ENCODE data around the gene RAP1GAP.

RAP1GAP gene

DNA sequence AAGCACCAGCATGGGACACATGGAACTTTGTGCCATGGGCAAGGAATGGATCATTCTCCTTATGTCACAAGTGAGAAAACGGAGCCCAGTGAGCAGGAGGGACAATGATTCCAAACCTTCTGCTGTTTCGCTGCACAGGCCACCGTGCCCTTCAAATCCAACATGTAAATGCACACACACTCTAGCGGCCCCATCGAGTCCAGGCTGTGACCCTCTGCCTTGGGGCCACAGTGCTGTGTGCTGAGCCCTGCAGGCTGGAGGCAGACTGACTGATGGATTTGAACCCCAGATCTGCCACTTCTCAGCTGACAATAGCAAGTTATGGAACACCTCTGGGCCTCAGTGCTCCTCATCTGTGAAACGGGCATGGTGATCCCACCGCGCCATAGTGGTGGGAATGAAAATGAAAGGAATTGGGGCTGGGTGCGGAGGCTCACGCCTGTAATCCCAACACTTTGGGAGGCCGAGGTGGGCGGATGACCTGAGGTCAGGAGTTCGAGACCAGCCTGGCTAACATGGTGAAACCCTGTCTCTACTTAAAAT is 96.4 kb downstream of the RAP1GAP start:
- Histone ChIP-seq H3K4me3 (ENCODE audit: low read depth, low read length) (no peak overlapping the region), H3K4me1 (0 out of 2 replicates have a peak, but pooled peaks cover 6% of the 10 kb centered on the region), H3K27me3 (no peaks in the 10 kb centered on the region), H3K9me3 (no peaks in the 10 kb centered on the region), H3K36me3 (no peaks in the 10 kb centered on the region)
- no peak for DNase-seq
- TF ChIP-seq, protein P1, sequence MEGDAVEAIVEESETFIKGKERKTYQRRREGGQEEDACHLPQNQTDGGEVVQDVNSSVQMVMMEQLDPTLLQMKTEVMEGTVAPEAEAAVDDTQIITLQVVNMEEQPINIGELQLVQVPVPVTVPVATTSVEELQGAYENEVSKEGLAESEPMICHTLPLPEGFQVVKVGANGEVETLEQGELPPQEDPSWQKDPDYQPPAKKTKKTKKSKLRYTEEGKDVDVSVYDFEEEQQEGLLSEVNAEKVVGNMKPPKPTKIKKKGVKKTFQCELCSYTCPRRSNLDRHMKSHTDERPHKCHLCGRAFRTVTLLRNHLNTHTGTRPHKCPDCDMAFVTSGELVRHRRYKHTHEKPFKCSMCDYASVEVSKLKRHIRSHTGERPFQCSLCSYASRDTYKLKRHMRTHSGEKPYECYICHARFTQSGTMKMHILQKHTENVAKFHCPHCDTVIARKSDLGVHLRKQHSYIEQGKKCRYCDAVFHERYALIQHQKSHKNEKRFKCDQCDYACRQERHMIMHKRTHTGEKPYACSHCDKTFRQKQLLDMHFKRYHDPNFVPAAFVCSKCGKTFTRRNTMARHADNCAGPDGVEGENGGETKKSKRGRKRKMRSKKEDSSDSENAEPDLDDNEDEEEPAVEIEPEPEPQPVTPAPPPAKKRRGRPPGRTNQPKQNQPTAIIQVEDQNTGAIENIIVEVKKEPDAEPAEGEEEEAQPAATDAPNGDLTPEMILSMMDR (IDR thresholded peaks at IDR 0.05; ENCODE audit: low read depth, low read length): no peak

DNA sequence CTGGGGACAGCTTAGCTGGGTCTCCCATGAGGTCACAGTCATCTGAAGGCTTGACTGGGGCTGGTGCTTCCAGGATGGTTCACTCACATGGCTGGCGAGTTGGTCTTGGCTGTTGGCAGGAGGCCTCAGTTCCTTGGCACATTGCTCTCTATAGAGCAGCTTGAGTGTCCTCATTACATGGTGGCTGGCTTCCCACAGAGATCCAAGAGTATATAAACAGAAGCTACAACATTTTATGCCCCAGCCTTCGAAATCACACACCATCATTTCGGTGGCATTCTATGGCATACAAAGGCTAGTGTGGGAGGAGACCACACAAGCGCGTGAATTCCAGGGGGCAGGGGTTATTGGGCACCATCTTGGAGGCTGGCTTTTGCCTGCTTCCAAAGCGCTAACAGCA is 96.9 kb downstream of the RAP1GAP start:
- Histone ChIP-seq H3K4me3 (ENCODE audit: low read depth, low read length) (no peak overlapping the region), H3K4me1 (0 out of 2 replicates have a peak, but pooled peaks cover 6% of the 10 kb centered on the region), H3K36me3 (no peaks in the 10 kb centered on the region), H3K27me3 (no peaks in the 10 kb centered on the region), H3K9me3 (no peaks in the 10 kb centered on the region)
- DNase-seq: no peak
- TF ChIP-seq, protein P1 (IDR thresholded peaks at IDR 0.05; ENCODE audit: low read depth, low read length): no peak

DNA sequence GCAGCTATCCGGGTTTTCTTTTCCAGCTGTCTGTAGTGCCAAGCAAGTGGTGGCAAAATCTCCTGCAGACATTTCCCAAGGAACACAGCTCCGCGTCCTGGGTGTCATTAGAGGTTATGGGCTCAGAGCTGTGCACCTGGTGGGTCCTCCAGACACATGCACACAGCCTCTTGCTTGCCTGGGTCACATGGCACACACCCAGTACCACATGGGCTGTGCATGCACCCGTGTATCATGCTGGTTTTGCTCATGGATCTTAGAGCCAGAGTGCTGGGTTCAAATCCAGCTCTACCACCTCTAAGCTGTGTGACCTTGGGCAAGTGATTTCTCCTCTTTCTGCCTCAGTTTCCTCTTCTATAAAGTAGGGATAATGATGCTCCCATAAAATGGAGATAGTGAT is 98.3 kb downstream of the RAP1GAP start:
- Histone ChIP-seq H3K36me3 (no peaks in the 10 kb centered on the region), H3K4me3 (ENCODE audit: low read depth, low read length) (no peak overlapping the region), H3K4me1 (0 out of 2 replicates have a peak, but pooled peaks cover 6% of the 10 kb centered on the region), H3K9me3 (no peaks in the 10 kb centered on the region), H3K27me3 (no peaks in the 10 kb centered on the region)
- no peak for DNase-seq
- TF ChIP-seq, protein P1 (IDR thresholded peaks at IDR 0.05; ENCODE audit: low read depth, low read length): no peak

DNA sequence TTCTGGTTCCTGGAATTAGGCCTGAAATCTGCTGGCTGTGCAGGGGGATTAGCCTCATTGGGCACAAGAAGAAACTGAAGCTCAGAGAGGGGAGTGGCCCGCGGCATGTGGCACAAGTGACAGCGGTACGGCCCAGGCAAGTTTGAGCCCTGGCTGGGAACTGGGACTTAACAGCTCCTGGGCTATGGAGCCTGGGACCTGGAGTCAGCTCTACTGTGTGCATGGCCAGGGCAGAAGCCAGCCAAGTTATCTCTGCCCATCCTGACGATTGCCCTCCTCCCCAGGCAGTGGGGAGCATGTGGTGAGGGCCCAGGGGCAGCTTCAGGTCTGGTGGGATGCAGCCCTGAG is 98.7 kb downstream of the RAP1GAP start:
- Histone ChIP-seq H3K36me3 (no peaks in the 10 kb centered on the region), H3K4me1 (0 out of 2 replicates have a peak, but pooled peaks cover 6% of the 10 kb centered on the region)
- TF ChIP-seq, protein P1 (IDR thresholded peaks at IDR 0.05; ENCODE audit: low read depth, low read length): no peak

DNA sequence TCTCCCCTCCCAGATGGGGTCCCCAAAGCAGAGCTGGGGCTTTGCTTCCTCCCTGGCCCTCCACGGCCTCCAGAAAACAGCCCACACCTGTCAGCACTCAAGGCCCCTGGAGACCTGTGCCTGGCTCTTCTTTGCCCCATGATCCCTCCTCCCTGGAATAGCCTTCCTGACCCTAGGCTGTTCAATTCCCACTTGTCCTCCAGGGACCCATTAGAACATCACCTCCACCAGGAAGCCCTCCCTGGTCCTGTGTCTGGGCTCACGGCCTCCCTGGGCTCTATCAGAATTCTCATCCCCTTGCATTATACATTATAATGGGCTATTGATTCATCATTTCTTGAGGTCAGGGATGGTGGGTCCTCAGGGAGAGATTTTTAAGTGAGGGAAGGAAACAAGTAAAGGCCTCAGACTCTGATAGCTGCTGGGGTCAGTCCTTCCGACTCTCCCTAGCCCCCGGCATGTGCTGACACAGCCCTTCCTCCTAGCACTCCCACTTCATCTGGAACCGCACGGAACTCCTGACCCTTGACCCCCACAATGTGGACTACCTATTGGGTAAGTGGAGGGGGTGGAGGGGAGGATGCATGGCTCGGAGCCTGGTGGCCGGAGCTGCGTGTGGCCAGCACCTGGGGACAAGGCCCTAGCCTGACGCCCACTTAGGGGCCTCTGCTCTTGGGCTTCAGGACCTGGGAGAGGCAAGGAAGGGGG is 99.2 kb downstream of the RAP1GAP start:
- DNase-seq: no peak
- Histone ChIP-seq H3K27me3 (no peaks in the 10 kb centered on the region), H3K9me3 (no peaks in the 10 kb centered on the region), H3K4me1 (0 out of 2 replicates have a peak, but pooled peaks cover 6% of the 10 kb centered on the region), H3K36me3 (no peaks in the 10 kb centered on the region), H3K4me3 (ENCODE audit: low read depth, low read length) (no peak overlapping the region)
- TF ChIP-seq, protein P1 (IDR thresholded peaks at IDR 0.05; ENCODE audit: low read depth, low read length): no peak

More for the DNA sequence above, 98.7 kb downstream of the RAP1GAP start:
- H3K27me3 ChIP-seq: no peaks in the 10 kb centered on the region
- H3K9me3 ChIP-seq: no peaks in the 10 kb centered on the region
- no peak overlapping the region for H3K4me3 ChIP-seq (ENCODE audit: low read depth, low read length)
- no peak for DNase-seq

DNA sequence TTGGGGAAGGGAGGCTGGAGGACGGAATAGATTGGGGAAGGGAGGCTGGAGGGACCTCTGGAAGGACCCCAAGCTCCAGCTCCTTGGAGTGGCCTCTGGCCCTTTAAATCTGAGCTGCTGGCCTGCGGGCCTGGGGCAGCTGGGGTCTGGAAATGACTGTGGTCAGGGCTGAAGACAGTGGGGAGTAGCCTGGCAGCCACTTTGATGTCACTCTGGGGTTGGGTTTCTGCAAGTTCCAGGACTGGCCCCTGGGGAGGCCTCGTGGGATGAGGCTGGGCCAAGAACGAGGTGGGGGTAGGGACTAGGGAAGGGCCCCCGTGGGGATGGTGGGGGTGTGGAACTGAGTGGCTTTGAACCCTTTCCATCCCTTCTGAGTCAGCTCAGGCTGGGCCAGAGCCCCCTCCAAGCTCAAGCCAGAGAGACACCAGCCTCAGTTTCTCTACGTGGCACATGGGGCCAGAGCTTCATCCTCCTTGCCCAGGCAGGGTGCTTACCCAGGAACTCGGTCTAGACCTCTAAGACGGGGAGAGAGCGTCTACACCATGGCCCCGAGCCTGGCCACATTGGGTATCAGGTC is 100.3 kb downstream of the RAP1GAP start:
- TF ChIP-seq, protein P1 (IDR thresholded peaks at IDR 0.05; ENCODE audit: low read depth, low read length): no peak
- Histone ChIP-seq H3K9me3 (no peaks in the 10 kb centered on the region), H3K4me3 (ENCODE audit: low read depth, low read length) (no peak overlapping the region), H3K4me1 (no peaks in the 10 kb centered on the region), H3K36me3 (no peaks in the 10 kb centered on the region), H3K27me3 (no peaks in the 10 kb centered on the region)
- no peak for DNase-seq
